ENCODE data around the gene MED13. TPM values are rescaled to one million over a fixed set of nuclear protein-coding genes. Genes with fewer than 3 reads are reported as not detected.

Gene MED13, protein sequence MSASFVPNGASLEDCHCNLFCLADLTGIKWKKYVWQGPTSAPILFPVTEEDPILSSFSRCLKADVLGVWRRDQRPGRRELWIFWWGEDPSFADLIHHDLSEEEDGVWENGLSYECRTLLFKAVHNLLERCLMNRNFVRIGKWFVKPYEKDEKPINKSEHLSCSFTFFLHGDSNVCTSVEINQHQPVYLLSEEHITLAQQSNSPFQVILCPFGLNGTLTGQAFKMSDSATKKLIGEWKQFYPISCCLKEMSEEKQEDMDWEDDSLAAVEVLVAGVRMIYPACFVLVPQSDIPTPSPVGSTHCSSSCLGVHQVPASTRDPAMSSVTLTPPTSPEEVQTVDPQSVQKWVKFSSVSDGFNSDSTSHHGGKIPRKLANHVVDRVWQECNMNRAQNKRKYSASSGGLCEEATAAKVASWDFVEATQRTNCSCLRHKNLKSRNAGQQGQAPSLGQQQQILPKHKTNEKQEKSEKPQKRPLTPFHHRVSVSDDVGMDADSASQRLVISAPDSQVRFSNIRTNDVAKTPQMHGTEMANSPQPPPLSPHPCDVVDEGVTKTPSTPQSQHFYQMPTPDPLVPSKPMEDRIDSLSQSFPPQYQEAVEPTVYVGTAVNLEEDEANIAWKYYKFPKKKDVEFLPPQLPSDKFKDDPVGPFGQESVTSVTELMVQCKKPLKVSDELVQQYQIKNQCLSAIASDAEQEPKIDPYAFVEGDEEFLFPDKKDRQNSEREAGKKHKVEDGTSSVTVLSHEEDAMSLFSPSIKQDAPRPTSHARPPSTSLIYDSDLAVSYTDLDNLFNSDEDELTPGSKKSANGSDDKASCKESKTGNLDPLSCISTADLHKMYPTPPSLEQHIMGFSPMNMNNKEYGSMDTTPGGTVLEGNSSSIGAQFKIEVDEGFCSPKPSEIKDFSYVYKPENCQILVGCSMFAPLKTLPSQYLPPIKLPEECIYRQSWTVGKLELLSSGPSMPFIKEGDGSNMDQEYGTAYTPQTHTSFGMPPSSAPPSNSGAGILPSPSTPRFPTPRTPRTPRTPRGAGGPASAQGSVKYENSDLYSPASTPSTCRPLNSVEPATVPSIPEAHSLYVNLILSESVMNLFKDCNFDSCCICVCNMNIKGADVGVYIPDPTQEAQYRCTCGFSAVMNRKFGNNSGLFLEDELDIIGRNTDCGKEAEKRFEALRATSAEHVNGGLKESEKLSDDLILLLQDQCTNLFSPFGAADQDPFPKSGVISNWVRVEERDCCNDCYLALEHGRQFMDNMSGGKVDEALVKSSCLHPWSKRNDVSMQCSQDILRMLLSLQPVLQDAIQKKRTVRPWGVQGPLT (N-terminal part only)
- total RNA-seq: 69.7 and 78.7 TPM in 2 replicates
- long read RNA-seq, partial matches to known transcripts: 15 of 36 reads
- long read RNA-seq, other reads (novel, unspliced or antisense): 21 of 36 reads

DNA sequence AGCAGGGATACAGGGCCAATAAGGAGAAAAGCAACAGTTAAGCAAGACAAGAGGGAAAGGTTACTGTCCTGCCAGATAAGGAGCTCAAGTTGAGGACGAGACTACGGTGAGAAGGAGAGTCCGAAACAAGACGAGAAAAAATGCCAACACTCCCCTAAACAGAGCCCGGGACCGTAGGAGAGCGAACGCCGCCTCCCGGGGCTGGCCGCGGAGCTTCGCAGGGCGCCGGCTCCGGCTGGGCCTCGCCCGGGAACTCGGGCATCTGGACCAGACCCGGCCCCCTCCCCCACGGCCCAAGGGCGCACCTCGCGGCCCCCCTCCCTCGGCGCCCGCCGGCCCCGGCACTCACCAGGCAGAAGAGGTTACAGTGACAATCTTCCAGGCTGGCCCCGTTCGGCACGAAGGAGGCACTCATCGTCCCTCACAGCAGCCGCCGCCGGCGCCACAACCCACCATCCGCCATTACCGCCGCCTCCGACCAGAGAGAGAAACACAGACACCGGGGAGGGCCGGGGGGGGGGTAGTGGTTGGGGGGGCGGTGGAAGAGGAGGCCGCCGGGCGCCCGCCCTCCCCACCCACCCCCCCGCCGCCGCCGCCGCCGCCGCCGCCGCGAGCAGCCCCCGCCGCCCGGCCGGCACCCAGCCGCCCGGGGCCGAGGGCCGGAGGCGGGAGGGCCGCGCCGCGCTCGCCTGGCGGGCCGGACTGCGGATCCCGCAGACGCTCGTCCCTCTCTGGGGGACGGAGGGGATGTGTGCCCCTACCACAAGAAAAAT is at the start of gene MED13:
TSS of gene MED13 (minus strand) at position 488 of the 773 bp plus-strand sequence. CDS start at position 415, 73 bp downstream.
- TF ChIP-seq, protein P1, sequence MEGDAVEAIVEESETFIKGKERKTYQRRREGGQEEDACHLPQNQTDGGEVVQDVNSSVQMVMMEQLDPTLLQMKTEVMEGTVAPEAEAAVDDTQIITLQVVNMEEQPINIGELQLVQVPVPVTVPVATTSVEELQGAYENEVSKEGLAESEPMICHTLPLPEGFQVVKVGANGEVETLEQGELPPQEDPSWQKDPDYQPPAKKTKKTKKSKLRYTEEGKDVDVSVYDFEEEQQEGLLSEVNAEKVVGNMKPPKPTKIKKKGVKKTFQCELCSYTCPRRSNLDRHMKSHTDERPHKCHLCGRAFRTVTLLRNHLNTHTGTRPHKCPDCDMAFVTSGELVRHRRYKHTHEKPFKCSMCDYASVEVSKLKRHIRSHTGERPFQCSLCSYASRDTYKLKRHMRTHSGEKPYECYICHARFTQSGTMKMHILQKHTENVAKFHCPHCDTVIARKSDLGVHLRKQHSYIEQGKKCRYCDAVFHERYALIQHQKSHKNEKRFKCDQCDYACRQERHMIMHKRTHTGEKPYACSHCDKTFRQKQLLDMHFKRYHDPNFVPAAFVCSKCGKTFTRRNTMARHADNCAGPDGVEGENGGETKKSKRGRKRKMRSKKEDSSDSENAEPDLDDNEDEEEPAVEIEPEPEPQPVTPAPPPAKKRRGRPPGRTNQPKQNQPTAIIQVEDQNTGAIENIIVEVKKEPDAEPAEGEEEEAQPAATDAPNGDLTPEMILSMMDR (IDR thresholded peaks at IDR 0.05): no peak
- Mint-ChIP-seq H3K9me3 (ENCODE audit: unreplicated experiment) (no peaks in the 10 kb centered on the region), H3K4me1 (ENCODE audit: unreplicated experiment) (peaks cover 33% of the 10 kb centered on the region), H3K27me3 (ENCODE audit: unreplicated experiment) (no peaks in the 10 kb centered on the region), H3K36me3 (ENCODE audit: unreplicated experiment) (peaks cover 10% of the 10 kb centered on the region), H3K4me3 (ENCODE audit: unreplicated experiment) (peak within 1 kb of the TSS; percentile 97), H3K27ac (ENCODE audit: unreplicated experiment) (peak within 1 kb of the TSS; percentile 100)
- peak; percentile 89 for DNase-seq (ENCODE audit: extremely low spot score, unreplicated experiment)

DNA sequence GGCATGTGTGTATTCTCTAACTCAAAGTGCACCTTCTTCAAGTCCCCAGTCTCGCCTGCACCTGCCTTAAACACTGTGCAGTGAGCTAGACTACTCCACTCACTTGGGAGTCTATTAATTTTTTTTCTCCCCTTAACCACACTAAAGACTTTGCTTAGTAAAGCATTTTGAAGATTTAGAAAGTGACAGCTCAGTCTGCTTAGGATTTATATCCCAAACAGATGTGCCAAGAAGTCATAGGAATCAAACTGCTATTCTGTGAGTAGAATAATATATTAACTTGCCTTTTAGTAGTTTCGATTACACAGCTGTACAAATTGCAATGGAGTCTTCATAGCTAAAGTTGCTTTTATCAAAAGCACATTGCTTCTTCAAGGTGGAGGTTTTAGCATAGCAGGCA is 47.2 kb upstream of the MED13 start:
- Mint-ChIP-seq H3K4me3 (ENCODE audit: unreplicated experiment) (no peak overlapping the region), H3K27ac (ENCODE audit: unreplicated experiment) (no peak overlapping the region), H3K36me3 (ENCODE audit: unreplicated experiment) (peaks cover 3% of the 10 kb centered on the region), H3K4me1 (ENCODE audit: unreplicated experiment) (peaks cover 9% of the 10 kb centered on the region), H3K9me3 (ENCODE audit: unreplicated experiment) (peaks cover 6% of the 10 kb centered on the region), H3K27me3 (ENCODE audit: unreplicated experiment) (no peaks in the 10 kb centered on the region)
- TF ChIP-seq, protein P1 (IDR thresholded peaks at IDR 0.05): no peak
- no peak for DNase-seq (ENCODE audit: extremely low spot score, unreplicated experiment)

DNA sequence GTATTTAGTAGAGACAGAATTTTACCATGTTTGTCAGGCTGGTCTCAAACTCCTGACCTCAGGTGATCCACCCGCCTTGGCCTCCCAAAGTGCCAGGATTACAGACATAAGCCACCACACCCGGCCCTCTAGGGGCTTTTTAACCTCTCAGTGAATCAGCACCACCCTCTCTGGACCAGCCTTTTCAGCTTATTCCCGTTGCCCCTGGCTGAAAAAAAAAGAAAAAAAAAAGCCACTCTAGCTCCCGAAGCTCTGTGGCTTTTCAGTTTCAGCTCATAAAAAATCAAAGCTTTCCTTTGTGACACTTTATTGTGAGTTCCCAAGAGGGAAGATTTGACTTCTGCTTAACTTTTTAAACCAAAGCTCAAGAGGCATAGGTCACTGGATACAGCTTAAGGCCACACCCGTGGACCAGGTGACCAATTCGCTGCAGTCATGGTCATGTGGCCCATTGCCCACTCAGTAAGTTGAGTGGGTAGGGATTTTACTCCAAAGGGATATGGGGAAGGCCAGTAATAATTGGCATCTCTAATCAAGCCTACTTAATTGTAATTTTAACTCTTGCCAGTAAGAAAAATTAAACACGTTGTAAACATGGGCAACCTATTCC is 46.6 kb upstream of the MED13 start:
- Mint-ChIP-seq H3K27ac (ENCODE audit: unreplicated experiment) (no peak overlapping the region), H3K36me3 (ENCODE audit: unreplicated experiment) (peaks cover 3% of the 10 kb centered on the region), H3K4me3 (ENCODE audit: unreplicated experiment) (no peak overlapping the region), H3K27me3 (ENCODE audit: unreplicated experiment) (no peaks in the 10 kb centered on the region), H3K4me1 (ENCODE audit: unreplicated experiment) (peaks cover 9% of the 10 kb centered on the region), H3K9me3 (ENCODE audit: unreplicated experiment) (peaks cover 6% of the 10 kb centered on the region)
- TF ChIP-seq, protein P1 (IDR thresholded peaks at IDR 0.05): no peak
- DNase-seq (ENCODE audit: extremely low spot score, unreplicated experiment): no peak

DNA sequence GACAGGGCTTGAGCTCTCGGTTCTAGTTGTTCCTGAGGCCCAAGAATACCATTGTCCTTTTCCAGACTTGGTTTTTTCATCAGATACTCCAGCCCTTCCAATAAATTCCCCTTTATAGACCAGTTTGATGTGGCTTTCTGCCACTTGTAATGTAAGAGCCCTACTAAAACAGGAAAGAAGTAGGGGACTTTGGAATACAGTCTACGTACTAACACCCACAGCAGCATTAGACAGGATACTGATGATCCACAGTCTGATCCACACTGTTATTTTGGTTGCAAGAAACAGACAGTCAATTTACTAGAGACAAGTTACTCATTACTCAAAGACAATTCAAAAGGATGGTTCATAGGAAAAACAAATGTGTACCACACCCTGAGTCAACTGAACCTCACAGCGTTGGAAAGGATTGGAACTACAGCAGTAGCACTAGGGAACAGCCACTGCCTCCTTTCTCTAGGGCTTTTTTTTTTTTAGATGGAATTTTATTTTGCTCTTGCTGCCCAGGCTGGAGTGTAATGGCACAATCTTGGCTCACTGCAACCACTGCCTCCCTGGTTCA is 45.9 kb upstream of the MED13 start:
- Mint-ChIP-seq H3K4me1 (ENCODE audit: unreplicated experiment) (peaks cover 9% of the 10 kb centered on the region), H3K4me3 (ENCODE audit: unreplicated experiment) (no peak overlapping the region)
- TF ChIP-seq, protein P1 (IDR thresholded peaks at IDR 0.05): no peak

More for the DNA sequence above, 45.9 kb upstream of the MED13 start:
- Mint-ChIP-seq H3K27ac (ENCODE audit: unreplicated experiment) (no peak overlapping the region), H3K27me3 (ENCODE audit: unreplicated experiment) (no peaks in the 10 kb centered on the region), H3K36me3 (ENCODE audit: unreplicated experiment) (peaks cover 3% of the 10 kb centered on the region), H3K9me3 (ENCODE audit: unreplicated experiment) (peaks cover 6% of the 10 kb centered on the region)
- no peak for DNase-seq (ENCODE audit: extremely low spot score, unreplicated experiment)

Data from osteocyte (in vitro differentiated cells).